Muscle of leg (tissue), 11 donors: ENCODE measurements around the gene C1orf52. TPM values are rescaled to one million over a fixed set of nuclear protein-coding genes. Genes with fewer than 3 reads are reported as not detected.

Experiments used
- DNase-seq: peaks from one replicate; pipeline ENCODE4 v3.0.0; 2013
- H3K27ac ChIP-seq: one replicate; pipeline ENCODE4 v1.5.1; 2013; ENCODE audit warnings: mild to moderate bottlenecking, low read length, control low read depth
- H3K27me3 ChIP-seq: one replicate; pipeline ENCODE4 v1.6.1; 2013; ENCODE audit warnings: low read length; ENCODE audit not compliant: control insufficient read depth, insufficient read depth
- H3K36me3 ChIP-seq: one replicate; pipeline ENCODE4 v1.6.1; 2013; ENCODE audit warnings: low read length; ENCODE audit not compliant: control insufficient read depth, insufficient read depth
- H3K4me1 ChIP-seq: one replicate; pipeline ENCODE4 v1.6.1; 2013; ENCODE audit warnings: low read length; ENCODE audit not compliant: control insufficient read depth, insufficient read depth
- H3K4me3 ChIP-seq: one replicate; pipeline ENCODE4 v1.5.1; 2013; ENCODE audit warnings: low read length, control low read depth
- H3K9me3 ChIP-seq: replicated peaks from 2 replicates; pipeline ENCODE4 v1.6.1; 2013; ENCODE audit warnings: low read depth, low read length; ENCODE audit not compliant: control insufficient read depth
- WGBS: methylation state at CpG from one replicate; pipeline ENCODE4 v1.1.5; 2013; ENCODE audit warnings: missing lambda C conversion rate; ENCODE audit not compliant: insufficient coverage; 5-methylcytosine and 5-hydroxymethylcytosine counted together
- polyA plus RNA-seq, 8 donors: library from polyadenylated mRNA; unstranded; fragments of 120-200 nt; gene quantifications; one replicate each; pipeline versions ENCODE4 v1.2.1 to v1.2.3, GENCODE V29; 2013; ENCODE audit warnings: inconsistent platforms in 1 of 8, low replicate concordance in 1 of 8; ENCODE audit not compliant: insufficient read length in 8 of 8, insufficient read depth in 1 of 8
- total RNA-seq: library from RNA; stranded (reverse); fragments of 120-200 nt; gene quantifications from one replicate; pipeline ENCODE4 v1.2.4, GENCODE V29; 2013

Gene C1orf52
- total and polyA plus RNA-seq, 9 donors: 21.5 to 31.9 (median 25.8) TPM

- Histone ChIP-seq H3K27me3 (no peaks in the 10 kb centered on the region), H3K27ac (no peak overlapping the region), H3K36me3 (no peaks in the 10 kb centered on the region), H3K4me3 (no peak overlapping the region), H3K9me3 (no peaks in the 10 kb centered on the region), H3K4me1 (peaks cover 9% of the 10 kb centered on the region)
- no peak for DNase-seq
- 62% methylated on average over 3 of the region's 4 CpGs for WGBS
These were observed 21.2 kb upstream of the C1orf52 start for GRCh38 chr1:85280636-85281035.

GRCh38 chr1:85279458-85280080 lies 20.1 kb upstream of the C1orf52 start:
- WGBS: 61% methylated on average over 4 of the region's 10 CpGs
- H3K9me3 ChIP-seq: no peaks in the 10 kb centered on the region
- H3K4me3 ChIP-seq: no peak overlapping the region
- no peak for DNase-seq
- no peaks in the 10 kb centered on the region for H3K36me3 ChIP-seq
- peaks cover 10% of the 10 kb centered on the region for H3K4me1 ChIP-seq
- no peak overlapping the region for H3K27ac ChIP-seq
- H3K27me3 ChIP-seq: no peaks in the 10 kb centered on the region

GRCh38 chr1:85278853-85279314 lies 19.4 kb upstream of the C1orf52 start:
- no peaks in the 10 kb centered on the region for H3K36me3 ChIP-seq
- H3K27ac ChIP-seq: no peak overlapping the region
- H3K9me3 ChIP-seq: no peaks in the 10 kb centered on the region
- WGBS: 44% methylated on average over 1 of the region's 2 CpGs
- H3K4me1 ChIP-seq: peaks cover 8% of the 10 kb centered on the region
- H3K27me3 ChIP-seq: no peaks in the 10 kb centered on the region
- peak; percentile 35 for DNase-seq
- H3K4me3 ChIP-seq: no peak overlapping the region

- Histone ChIP-seq H3K4me1 (peaks cover 5% of the 10 kb centered on the region), H3K9me3 (no peaks in the 10 kb centered on the region), H3K27me3 (no peaks in the 10 kb centered on the region), H3K27ac (no peak overlapping the region), H3K36me3 (no peaks in the 10 kb centered on the region), H3K4me3 (no peak overlapping the region)
- DNase-seq: no peak
- 80% methylated on average over 2 of the region's 4 CpGs for WGBS
These were observed 18.3 kb upstream of the C1orf52 start for GRCh38 chr1:85277802-85278201.

GRCh38 chr1:85276978-85277639 lies 17.6 kb upstream of the C1orf52 start:
- DNase-seq: no peak
- WGBS: 0% methylated on average over 2 of the region's 11 CpGs
- Histone ChIP-seq H3K27ac (peak overlapping the region; percentile 83), H3K4me1 (peaks cover 5% of the 10 kb centered on the region), H3K4me3 (peak overlapping the region; percentile 88), H3K27me3 (no peaks in the 10 kb centered on the region), H3K9me3 (no peaks in the 10 kb centered on the region), H3K36me3 (peaks cover 2% of the 10 kb centered on the region)

GRCh38 chr1:85276215-85276977 lies 16.9 kb upstream of the C1orf52 start, which contains the start of gene BCL10:
Gene BCL10, minus strand, starts transcription at chr1:85276632. Its CDS starts 280 bp downstream, at chr1:85276352.
- Histone ChIP-seq H3K4me3 (peak within 1 kb of the TSS; percentile 88), H3K9me3 (no peaks in the 10 kb centered on the region), H3K4me1 (peaks cover 5% of the 10 kb centered on the region), H3K27ac (peak within 1 kb of the TSS; percentile 96), H3K36me3 (peaks cover 3% of the 10 kb centered on the region), H3K27me3 (no peaks in the 10 kb centered on the region)
- WGBS: 0% methylated on average over 66 of the region's 78 CpGs
- peak; percentile 99 for DNase-seq

GRCh38 chr1:85275701-85276214 lies 16.3 kb upstream of the C1orf52 start:
- Histone ChIP-seq H3K4me1 (peaks cover 5% of the 10 kb centered on the region), H3K27me3 (no peaks in the 10 kb centered on the region)
- no peak for DNase-seq

GRCh38 chr1:85274969-85275453 lies 15.5 kb upstream of the C1orf52 start:
- peak; percentile 63 for DNase-seq
- H3K27me3 ChIP-seq: no peaks in the 10 kb centered on the region
- H3K9me3 ChIP-seq: no peaks in the 10 kb centered on the region
- WGBS: no CpG with 5 or more reads among the region's 1 CpG
- H3K36me3 ChIP-seq: peaks cover 11% of the 10 kb centered on the region
- peak overlapping the region; percentile 88 for H3K4me3 ChIP-seq
- peak overlapping the region; percentile 96 for H3K27ac ChIP-seq
- H3K4me1 ChIP-seq: peaks cover 5% of the 10 kb centered on the region

More at GRCh38 chr1:85275701-85276214, 16.3 kb upstream of the C1orf52 start:
- H3K27ac ChIP-seq: peak overlapping the region; percentile 96
- peak overlapping the region; percentile 88 for H3K4me3 ChIP-seq
- H3K36me3 ChIP-seq: peaks cover 8% of the 10 kb centered on the region
- WGBS: 1% methylated on average over 11 of the region's 13 CpGs
- H3K9me3 ChIP-seq: no peaks in the 10 kb centered on the region

- Histone ChIP-seq H3K27ac (no peak overlapping the region), H3K4me1 (peaks cover 5% of the 10 kb centered on the region)
These were observed 13.9 kb upstream of the C1orf52 start for GRCh38 chr1:85273397-85273796.

More at GRCh38 chr1:85273397-85273796, 13.9 kb upstream of the C1orf52 start:
- DNase-seq: no peak
- Histone ChIP-seq H3K36me3 (peaks cover 18% of the 10 kb centered on the region), H3K4me3 (no peak overlapping the region), H3K27me3 (no peaks in the 10 kb centered on the region), H3K9me3 (no peaks in the 10 kb centered on the region)
